ENCODE measurements around the gene ZNF446.
A peak's percentile ranks its signal among the peaks of the same experiment; 100 is the strongest.
"Not testable (repeated sequence)": the region's sequence is repeated elsewhere in the genome, so short reads cannot be mapped to it uniquely, and the experiment has no call there.

ZNF446 gene

DNA sequence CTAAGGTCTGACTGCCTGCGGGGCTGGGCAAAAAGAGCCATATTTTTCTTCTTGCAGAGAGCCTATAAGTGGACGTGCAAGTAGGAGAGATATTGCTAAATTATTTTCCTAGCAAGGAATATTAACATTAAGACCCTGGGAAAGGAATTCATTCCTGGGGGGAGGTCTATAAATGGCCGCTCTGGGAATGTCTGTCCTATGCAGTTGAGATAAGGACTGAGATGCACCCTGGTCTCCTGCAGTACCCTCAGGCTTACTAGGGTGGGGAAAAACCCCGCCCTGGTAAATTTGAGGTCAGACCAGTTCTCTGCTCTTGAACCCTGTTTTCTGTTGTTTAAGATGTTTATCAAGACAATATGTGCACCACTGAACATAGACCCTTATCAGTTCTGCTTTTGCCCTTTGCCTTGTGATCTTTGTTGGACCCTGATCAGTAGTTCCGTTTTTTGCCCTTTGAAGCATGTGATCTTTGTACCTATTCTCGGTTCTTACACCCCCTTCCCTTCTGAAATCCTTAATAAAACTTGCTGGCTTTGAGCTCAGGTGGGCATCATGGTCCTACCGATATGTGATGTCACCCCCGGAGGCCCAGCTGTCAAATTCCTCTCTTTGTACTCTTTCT lies 31.6 kb downstream of the ZNF446 start:
- DNase-seq, result not testable (repeated sequence)

DNA sequence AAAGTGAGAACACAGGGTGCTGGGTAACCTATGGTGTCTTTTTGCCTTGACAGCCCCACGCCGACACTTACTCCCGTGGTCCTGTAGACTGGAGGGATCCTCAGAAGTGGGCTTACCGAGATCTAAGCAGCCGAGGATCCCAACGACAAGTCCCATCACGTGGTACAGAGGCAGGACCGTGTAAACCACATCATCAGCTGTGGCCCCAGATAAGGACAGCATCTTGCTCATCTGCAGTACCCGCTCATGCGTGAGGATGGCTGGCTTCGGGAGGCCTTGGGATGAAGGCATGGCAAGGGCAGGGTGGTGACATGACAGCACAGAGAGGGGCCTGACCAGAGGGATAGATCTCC lies 33.6 kb downstream of the ZNF446 start:
- DNase-seq, result no peak

DNA sequence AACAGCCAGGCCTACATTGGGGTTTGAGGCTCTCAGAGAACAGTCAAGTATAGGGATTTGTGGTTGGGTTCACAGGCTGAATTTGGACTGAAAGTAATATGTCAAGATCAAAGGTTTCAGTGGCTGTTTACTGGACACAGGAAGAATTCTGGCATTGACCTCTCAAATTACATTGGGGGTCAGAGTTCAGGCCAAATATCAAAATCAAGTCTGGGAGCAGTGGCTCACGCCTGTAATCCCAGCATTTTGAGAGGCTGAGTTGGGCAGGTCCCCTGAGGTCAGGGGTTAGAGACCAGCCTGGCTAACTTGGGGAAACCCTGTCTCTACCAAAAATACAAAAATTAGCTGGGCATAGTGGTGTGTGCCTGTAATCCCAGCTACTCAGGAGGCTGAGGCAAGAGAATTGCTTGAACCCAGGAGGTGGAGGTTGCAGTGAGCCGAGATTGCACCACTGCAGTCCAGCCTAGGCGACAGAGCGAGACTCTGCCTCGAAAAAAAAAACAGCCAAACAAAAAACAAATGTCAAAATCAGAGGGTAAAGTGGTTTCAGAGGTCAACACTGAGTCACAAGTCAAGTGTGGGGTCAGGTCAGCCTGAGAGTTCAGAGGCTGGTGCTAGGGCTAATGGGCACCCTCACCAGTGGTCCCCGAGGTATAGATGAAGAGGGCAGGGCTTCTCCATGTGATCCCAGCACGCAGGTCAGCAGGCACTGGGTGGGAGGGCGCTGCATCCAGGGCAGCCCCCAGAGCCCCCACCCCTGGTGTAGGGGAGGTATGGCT lies 34.1 kb downstream of the ZNF446 start:
- DNase-seq, result no peak

DNA sequence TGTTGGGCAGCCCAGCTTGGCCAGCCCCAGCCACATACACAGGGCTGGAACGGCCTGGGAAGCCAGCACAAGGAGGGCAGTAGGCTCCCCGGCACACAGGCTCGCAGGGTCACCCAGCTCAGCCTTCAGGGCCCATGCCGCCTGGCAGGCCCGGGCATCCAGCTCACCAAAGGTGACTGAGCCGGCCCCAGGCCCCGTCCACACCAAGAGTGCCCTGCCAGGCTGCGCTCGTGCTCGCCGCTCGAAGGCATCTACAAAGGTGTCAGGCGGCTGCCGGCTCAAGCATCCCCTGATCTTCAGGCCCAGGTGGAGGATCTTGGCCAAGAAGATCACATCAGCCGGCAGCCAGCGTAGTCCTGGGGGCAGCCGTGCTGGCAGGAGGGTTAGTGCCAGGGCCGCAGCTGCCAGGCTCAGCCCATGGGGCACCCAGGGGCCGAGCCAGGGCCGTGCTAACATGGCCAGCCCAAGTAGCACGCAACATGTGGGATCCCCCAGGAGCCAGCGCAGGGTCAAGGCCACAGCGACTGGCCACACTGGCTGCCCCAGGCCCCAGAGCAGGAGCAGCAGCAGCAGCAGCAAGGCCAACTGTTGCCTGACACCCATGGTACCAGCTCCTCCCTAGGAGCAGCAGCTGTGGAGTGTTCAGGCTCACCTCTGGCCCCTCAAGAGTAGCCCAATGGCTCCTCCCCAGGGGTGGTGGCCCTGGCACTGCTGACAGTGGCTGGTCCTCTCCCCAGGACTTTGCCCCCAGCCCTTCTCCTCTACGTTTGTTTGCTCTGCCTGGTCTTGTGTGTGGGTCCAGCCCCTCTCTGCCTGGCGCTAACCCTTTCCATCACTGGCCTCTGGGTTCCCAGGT lies 35.4 kb downstream of the ZNF446 start, which contains the start of gene SLC27A5:
SLC27A5 (minus strand) TSS at position 640 of the 856 bp plus-strand sequence; CDS start at position 603, 37 bp downstream.
- DNase-seq, result no peak

DNA sequence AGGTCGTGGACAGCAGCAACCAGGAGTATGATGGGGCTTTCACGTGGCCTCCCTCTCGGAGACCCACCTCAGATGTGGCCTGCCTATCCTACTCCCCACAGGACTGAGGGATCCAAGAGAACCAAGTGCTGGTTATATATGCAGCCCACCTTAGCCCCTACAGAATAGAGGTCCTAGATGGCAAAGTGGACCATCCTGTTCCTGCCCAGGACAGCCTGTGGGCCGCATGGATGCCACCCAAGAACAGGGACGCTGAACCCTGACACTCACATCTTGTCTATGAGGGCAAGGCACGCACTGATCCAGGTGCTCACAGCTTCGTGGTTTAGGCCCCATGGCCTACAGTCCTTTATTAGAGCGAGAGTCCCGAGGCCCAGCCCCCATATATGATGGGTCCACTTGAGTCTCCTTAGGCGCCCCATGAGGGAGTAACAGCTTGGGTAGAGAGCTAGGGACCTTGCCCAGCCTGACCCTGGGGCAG lies 37.1 kb downstream of the ZNF446 start:
- DNase-seq, result no peak

DNA sequence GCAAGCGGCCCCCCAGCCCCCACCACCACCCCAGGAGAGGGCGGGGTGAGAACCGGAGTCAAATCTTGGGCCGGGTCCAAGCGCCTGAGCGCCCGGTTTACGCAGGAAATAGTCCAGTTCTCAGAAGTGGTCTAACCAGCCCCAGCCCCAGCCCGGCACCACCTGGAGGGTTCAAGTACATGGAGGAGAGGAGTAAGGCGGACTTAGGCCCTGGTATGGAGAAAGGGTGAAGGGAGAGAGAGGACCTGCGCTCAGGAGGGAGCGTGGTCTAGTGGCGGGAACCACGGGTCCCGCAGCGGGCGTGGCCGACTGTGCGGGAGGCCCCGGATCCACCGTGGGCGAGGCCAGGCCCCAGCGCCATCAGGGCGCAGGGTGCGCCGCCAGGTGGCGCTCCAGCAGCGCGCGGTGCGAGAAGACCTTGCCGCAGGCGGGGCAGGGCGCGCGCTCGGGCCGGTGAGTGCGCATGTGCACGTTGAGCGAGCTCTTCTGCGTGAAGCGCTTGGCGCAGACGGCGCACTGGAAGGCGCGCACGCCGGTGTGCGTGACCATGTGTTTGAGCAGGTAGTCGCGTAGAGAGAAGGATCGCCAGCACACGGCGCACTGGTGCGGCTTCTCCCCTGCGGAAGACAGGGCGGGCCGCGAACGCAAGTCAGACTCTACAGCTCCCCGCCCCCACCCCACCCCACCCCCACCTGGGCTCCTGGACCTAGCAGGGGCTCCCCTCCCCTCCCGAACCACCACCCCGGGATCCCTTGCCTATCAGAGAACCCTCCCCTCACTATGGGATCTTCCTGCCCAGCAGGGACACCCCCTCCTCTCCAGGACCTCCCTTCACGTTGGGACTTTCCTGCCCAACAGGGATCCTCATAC lies 37.8 kb downstream of the ZNF446 start:
- peak; percentile 65 for DNase-seq

DNA sequence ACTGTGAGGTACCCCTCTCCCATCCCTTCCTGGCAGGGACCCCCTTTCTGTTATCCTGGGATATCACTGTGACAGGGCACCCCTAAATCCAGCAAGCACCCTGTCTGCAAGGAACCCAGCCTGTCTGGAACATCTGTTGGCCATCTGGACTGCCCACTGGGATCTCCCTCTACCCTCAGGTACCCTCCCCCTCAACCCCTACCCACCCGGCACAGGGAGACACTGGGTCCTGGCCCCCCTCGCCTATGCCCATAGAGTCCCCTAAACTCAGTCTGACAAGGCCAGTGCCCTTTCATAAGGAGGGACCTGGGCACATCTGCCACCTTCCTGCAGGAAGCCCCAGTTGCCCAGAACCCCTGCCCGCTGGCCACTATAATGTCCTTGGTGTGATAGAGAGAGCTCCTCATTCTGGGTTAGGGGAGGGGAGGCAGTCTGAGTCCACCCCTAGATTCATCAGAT lies 38.4 kb downstream of the ZNF446 start:
- DNase-seq, result no peak

DNA sequence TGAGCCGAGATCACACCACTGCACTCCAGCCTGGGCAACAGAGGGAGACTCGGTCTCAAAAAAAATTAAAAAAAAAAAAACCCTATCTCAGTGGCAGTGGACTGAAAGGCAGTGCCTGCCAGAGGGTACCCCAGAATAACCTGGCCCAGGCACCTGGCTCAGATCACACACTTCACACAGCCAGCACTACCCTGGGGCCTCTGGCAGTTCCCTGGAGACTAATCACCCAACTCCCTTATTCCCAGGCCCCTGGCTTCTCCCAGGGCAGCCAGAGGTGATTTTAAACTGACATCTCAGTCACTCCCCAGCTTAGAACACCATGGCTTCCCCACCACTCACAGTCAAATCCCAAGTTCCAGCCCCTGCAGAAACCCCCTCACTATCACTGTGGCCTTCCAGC lies 39.1 kb downstream of the ZNF446 start:
- DNase-seq, result no peak

DNA sequence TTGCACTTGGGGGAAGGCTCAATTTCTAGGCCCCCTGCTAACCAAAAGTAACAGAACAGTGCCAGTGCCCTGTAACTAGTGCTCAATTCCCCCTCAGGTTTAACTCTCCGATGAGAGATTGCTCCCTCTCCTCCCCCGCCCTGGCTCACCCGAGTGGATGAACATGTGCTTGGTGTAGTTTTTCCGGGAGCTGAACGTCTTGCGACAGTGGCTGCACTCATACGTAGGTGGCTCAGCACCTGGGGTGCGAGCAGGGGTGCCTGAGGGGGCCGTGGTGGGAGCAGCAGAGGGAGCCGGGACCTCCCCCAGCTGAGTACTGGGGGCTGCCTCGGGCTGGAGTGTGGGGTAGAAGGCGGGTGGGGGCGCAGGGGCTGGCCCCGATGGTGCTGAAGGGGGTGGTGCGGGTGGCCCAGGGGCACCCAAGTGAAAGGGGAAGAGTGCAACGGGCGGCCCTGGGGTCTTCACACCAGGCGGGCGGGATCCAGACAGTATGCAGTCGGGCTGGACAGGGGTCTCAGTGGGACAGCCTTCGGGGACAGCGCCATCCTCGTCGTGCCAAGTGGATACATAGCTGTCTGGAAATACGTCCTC lies 40.2 kb downstream of the ZNF446 start:
- no peak for DNase-seq

DNA sequence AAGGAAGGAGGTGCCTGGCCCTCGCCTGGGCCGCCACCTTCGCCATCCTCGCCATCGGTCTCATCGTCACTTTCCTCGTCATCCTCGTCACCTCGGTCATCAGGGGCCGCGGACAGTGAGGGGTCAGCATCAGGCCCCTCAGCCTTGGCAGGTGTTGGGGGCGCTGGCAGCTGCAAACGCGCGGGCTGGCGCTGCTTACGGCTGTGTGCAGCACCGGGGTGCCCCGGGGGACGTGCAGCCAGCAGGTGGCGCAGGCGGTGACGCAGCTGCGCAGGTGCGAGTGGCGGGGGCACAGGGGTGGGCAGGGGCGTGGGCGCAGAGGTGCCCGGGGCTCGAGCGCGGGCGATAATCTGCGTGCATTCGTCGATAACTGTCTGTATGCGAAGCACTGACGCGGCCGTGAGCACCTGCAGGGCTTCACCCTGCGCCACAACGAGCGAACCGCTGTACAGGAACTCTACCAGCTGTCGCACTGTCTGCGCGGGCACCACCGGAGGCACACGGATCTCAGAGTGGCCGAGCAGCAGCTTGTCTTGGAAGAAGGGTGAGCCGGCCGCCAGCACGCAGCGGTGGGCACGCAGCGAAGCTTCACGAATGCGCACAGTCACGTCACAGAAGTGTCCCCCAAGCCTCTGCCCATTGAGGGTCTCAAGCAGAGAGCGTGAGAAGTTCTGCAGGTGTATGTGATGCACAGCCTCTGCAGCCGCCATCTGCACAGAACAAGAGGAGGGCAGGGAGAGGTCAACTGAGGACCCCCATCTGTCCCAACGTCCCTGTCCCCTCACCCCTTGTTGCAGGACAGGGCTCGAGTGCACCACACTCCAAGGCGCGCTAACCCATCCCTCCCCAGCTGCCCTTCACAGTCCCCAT lies 41.0 kb downstream of the ZNF446 start:
- no peak for DNase-seq

DNA sequence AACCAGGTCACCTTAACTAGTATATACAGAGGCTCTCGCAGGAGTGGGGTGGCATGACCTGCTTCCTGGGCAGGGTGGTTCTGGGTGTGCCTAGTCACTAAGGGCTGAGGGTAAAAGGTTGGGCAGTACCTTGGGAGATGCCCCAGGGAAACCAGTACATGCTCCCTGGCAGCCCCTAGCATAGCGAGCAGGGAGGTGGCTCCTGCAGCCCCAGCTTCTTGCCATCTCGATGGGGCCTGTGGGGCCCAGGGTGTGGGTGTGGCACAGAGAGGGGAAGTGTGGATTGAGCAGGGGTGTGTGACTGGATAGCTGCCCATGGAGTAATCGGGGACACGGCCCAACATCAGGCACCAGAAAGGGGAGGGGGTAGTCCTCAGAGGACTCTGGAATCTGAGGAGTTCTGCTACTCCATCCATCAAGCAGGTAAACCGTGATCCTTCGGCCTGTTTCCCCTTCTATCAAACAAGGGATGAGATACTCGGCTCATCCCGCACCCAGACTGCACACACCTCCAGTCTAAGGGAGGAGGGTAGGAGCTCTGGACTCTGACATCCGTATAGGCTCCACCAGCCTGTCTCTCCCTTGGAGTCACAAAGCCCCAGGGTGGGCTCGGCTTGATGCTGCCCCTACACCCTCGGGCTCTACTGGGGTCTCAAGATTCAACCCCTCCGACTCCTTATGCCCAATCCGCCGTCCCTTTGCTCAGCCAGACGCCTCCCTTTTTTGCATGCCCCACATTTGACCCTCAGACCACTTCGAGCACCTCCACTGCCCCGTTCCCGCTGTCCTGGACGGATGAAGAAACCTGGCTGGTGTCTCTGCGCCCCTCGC lies 42.3 kb downstream of the ZNF446 start:
- no peak for DNase-seq

DNA sequence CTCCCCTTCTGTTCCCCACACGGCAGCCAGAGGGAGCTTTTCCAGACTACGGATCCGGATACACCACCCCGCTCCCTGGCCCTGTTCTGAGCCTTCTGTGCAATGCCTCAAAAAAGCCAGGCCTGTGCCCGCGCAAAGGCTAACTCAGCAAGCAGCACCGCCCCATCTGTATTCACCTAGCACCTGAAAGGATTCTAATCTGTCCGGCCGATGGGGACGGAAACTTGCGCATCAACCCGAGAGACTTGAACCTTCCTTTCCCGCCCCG lies 42.9 kb downstream of the ZNF446 start:
- DNase-seq, result peak; percentile 60

DNA sequence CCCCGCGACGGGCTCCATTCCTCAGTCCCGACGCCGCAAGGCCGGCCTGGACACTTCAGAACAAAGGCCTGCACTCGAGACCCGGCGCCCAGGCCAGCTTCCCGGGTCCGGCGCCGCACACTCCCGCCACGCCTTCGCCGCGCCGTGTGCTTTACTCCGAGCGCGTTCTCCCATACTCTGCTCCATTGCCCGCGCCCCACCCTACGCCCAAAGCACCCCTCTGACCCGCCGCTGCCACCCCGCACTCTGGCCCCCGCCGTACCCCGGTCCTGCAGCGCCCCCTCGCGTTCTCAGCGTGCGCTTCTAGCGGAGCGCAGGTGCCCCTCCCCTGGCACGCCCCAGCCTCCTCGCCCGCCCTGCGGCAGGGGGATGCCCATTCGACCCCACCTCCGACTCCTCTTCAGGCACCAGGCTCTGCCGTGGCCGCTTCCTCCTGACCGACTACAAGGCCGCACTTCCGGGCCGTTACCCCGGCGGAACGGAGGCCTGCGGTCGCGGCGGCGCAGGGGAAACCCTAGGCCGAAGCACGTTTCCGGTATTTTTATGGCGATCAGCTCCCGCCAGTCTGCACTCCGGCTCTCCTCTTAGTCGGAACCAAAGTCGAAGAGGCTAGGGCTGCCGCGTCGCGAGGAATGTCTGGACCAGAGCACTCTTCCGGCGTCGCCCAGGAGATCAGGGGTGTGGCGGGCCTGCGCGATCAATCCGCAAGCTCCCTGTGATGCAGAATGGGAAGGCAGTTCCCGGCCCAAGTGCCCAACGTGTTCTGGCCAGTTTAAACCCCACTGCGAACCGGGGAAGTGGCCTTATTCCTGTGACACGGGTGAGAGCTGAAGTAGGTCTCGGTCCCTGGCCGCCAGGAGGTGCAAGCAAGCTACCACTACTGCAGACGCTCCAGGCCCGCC lies 43.5 kb downstream of the ZNF446 start, which contains the start of gene ZBTB45:
ZBTB45 (minus strand) TSS at position 456 of the 902 bp plus-strand sequence. CDS start 2,137 bp downstream, outside the sequence.
- peak; percentile 97 for DNase-seq

DNA sequence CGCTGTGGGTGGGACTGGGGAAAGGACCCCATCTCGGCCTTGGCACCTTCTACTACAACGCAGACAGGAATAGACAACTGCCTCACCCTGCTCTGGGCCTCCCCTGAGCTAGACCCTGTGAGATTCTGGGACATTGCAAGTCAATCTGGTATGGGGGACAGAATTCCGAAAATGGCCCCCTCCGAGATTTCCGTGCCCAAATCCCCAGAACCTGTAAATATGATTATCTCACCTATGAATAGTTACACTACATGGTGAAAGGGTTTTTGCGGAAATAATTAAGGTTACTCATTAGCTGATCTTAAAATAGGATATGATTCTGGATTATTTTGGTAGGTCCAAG lies 44.1 kb downstream of the ZNF446 start:
- DNase-seq, result no peak

DNA sequence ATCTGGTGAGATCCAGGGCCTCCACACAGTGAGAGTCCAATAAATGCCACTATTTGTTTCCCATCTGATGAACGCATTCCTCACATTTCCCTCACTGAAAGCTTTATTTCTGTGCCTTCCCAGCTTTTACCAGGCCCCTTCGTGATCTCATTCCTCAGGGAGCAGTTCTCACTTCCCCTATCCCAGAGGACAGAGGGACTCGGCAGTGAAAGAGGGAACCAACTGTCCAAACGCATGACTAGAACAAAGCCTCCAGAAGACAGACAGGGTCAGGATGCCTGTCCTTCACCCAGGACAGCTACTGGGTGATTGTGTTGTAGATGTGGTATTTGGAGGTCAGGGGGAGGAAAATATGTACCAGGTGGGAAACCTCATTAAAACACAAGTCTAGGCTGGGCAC lies 45.5 kb downstream of the ZNF446 start:
- DNase-seq, result no peak

DNA sequence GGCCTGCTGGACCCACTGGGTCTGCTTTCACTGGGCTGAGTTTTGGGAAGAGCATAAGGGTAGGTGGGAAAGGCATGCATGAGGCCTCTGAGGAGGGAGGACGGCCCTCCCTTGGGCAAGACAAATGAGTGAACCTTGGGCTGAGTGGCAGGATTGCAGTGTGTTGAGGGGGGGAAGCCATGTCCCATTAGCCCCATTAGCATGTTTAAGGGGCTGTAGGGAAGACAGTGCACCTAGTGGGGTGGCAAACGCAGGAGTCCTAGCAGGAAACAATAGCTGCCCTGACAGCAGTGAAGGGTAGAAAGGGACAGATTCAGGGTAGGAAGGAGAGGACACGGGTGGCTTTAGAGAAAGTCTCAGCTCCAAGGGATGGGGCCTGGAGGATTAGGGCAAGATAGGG lies 46.6 kb downstream of the ZNF446 start:
- DNase-seq, result no peak

DNA sequence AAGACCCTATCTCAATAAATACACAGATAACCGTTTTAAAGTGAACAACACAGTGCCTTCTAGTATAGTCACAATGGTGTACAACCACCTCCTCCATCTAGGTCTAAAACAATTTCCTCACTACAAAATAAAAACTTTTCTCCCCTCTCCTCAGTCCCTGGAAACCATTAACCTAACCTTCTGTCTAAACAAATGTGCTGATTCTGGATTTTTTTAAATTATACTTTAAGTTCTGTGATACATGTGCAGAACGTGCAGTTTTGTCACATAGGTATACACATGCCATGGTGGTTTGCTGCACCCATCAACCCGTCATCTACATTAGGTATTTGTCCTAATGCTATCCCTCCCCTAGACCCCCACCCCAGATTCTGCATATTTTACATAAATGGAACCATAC lies 53.3 kb downstream of the ZNF446 start:
- no peak for DNase-seq

Measured in NCI-H446 treated with DMSO at 0.1 percent for 48 hours (cell line).